Neural progenitor cell (in vitro differentiated cells): ENCODE results near the gene RNF25. TPM values are rescaled to one million over a fixed set of nuclear protein-coding genes. Genes with fewer than 3 reads are reported as not detected.

Experiments
- DNase-seq: peaks from one replicate; pipeline ENCODE4 v3.0.0-alpha.2; 2016; ENCODE audit warnings: low spot score
- H2AFZ ChIP-seq: fragments of 200-600 bp; sonication (generic); replicated peaks from 2 replicates; pipeline ENCODE4 v1.6.1; 2016; ENCODE audit warnings: antibody characterized with exemption
- H3F3A ChIP-seq: fragments of 200-600 bp; sonication (generic); 2 replicates; pipeline ENCODE4 v1.6.1; 2016; ENCODE audit warnings: antibody characterized with exemption, low read depth
- H3K27ac ChIP-seq: fragments of 200-600 bp; sonication (generic); 2 replicates; pipeline ENCODE4 v1.5.1; 2016; ENCODE audit warnings: mild to moderate bottlenecking
- H3K27me3 ChIP-seq: fragments of 200-600 bp; sonication (generic); 2 replicates; pipeline ENCODE4 v1.6.1; 2016; ENCODE audit warnings: mild to moderate bottlenecking, moderate library complexity
- H3K36me3 ChIP-seq: fragments of 200-600 bp; sonication (generic); 2 replicates; pipeline ENCODE4 v1.5.1; 2016
- H3K4me1 ChIP-seq: fragments of 200-600 bp; sonication (generic); 2 replicates; pipeline ENCODE4 v1.6.1; 2016; ENCODE audit warnings: mixed run types
- H3K4me2 ChIP-seq: fragments of 200-600 bp; sonication (generic); 2 replicates; pipeline ENCODE4 v1.6.1; 2016
- H3K4me3 ChIP-seq: fragments of 200-600 bp; sonication (generic); 2 replicates; pipeline ENCODE4 v1.5.1; 2016
- H3K79me2 ChIP-seq: fragments of 200-600 bp; sonication (generic); 2 replicates; pipeline ENCODE4 v1.6.1; 2016; ENCODE audit warnings: low read depth
- H3K9ac ChIP-seq: fragments of 200-600 bp; sonication (generic); 2 replicates; pipeline ENCODE4 v1.6.1; 2016
- H3K9me3 ChIP-seq: fragments of 200-600 bp; sonication (generic); 2 replicates; pipeline ENCODE4 v1.5.1; 2016; ENCODE audit warnings: low read depth
- H4K20me1 ChIP-seq: fragments of 200-600 bp; sonication (generic); 2 replicates; pipeline ENCODE4 v1.6.1; 2016; ENCODE audit warnings: low read depth
- H3K27ac Mint-ChIP-seq: 3 replicates; pipeline ENCODE4 v1.8.0; 2021; ENCODE audit warnings: mixed read lengths
- H3K27me3 Mint-ChIP-seq: 2 replicates; pipeline ENCODE4 v1.8.0; 2022; ENCODE audit warnings: low read depth, mild to moderate bottlenecking, inconsistent platforms, moderate library complexity, mixed read lengths; ENCODE audit not compliant: insufficient read depth
- H3K36me3 Mint-ChIP-seq: 3 replicates; pipeline ENCODE4 v1.8.0; 2021; ENCODE audit warnings: mixed read lengths
- H3K4me1 Mint-ChIP-seq: 3 replicates; pipeline ENCODE4 v1.8.0; 2021; ENCODE audit warnings: mixed read lengths
- H3K4me3 Mint-ChIP-seq: 3 replicates; pipeline ENCODE4 v1.8.0; 2021; ENCODE audit warnings: mild to moderate bottlenecking, moderate library complexity, mixed read lengths
- H3K9me3 Mint-ChIP-seq: 3 replicates; pipeline ENCODE4 v1.8.0; 2020; ENCODE audit warnings: mixed read lengths
- CTCF ChIP-seq: fragments of 200-600 bp; sonication (generic); IDR thresholded peaks from 2 replicates; pipeline ENCODE4 v1.5.1; 2017; ENCODE audit warnings: antibody characterized with exemption, mild to moderate bottlenecking
- EZH2 ChIP-seq: fragments of 200-600 bp; sonication (generic); IDR thresholded peaks from 2 replicates; pipeline ENCODE4 v1.6.1; 2017; ENCODE audit warnings: antibody characterized with exemption, mild to moderate bottlenecking, moderate library complexity
- EZH2phosphoT487 ChIP-seq: fragments of 200-600 bp; sonication (generic); IDR thresholded peaks from 2 replicates; pipeline ENCODE4 v1.6.1; 2017; ENCODE audit warnings: antibody characterized with exemption
- total RNA-seq: library from RNA; depleted of rRNA; stranded (reverse); fragments of >200 nt; gene quantifications from 2 replicates; pipeline ENCODE4 v1.2.3, GENCODE V29; 2015; ENCODE audit warnings: low replicate concordance

The RNF25 gene
- total RNA-seq, 1 donor from 2014 or later, result 9.6 TPM

DNA sequence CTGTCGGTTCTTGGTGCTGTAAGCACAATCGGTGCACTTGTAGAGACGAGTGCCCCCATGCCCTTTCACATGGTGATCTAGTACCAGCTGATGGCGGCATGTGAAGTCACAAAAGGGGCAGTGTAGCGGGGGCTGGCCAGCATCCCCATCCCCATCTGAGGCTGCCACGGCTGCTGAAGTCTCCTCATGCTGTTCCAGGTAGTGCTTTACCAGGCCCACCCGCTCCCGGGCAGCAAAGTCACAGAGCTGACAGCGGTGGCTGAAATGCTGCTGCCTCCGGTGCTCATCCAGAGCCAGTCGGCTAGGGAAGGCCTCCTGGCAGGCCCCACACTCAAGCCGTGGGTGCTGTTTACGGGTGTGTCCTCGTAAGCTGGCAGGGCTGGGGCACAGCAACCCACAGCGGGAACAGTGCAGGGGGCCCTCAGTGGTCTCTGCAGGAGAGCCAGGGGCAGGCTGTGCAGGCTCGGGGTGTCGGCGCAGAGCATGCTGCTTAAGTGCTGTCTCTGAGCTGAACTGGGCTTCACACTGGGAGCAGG lies 29.6 kb downstream of the RNF25 start:
- H3F3A ChIP-seq, result no peaks in the 10 kb centered on the region
- no peaks in the 10 kb centered on the region for H3K4me1 Mint-ChIP-seq
- no peak overlapping the region for H3K4me2 ChIP-seq
- no peak overlapping the region for H2AFZ ChIP-seq
- H3K4me1 ChIP-seq, result no peaks in the 10 kb centered on the region
- TF ChIP-seq CTCF (no peak), EZH2 (no peak), EZH2phosphoT487 (no peak)
- no peaks in the 10 kb centered on the region for H3K9me3 Mint-ChIP-seq
- H3K27ac Mint-ChIP-seq, result no peak overlapping the region
- DNase-seq, result no peak
- no peak overlapping the region for H3K4me3 ChIP-seq
- H3K36me3 ChIP-seq, result no peaks in the 10 kb centered on the region
- no peaks in the 10 kb centered on the region for H4K20me1 ChIP-seq
- no peak overlapping the region for H3K9ac ChIP-seq
- no peaks in the 10 kb centered on the region for H3K27me3 ChIP-seq
- no peaks in the 10 kb centered on the region for H3K9me3 ChIP-seq
- H3K79me2 ChIP-seq, result no peaks in the 10 kb centered on the region
- H3K36me3 Mint-ChIP-seq, result peaks cover 23% of the 10 kb centered on the region
- H3K4me3 Mint-ChIP-seq, result no peak overlapping the region
- H3K27ac ChIP-seq, result no peak overlapping the region
- peaks cover 2% of the 10 kb centered on the region for H3K27me3 Mint-ChIP-seq

DNA sequence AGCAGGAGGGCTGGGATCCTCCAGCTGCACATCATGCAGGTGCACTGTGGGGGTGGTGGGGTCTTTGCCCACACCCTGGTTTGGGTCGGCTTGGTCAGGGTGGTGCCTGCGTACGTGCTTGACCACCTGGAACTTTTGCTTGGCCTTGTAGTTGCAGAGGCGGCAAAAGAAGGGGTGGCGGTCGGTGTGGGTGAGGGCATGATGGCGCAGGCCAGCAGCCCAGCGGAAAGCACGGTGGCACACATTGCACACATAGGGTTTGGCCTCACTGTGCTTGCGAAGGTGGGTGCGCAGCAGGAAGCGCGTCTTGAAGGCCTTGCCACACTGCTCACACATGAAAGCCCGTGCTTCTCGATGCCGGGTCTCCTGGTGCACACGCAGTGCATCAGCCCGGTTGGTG lies 33.4 kb downstream of the RNF25 start:
- H3K27ac Mint-ChIP-seq, result no peak overlapping the region
- no peaks in the 10 kb centered on the region for H3K36me3 ChIP-seq
- H3K4me3 Mint-ChIP-seq, result no peak overlapping the region
- no peak overlapping the region for H3K4me3 ChIP-seq
- H3K4me1 Mint-ChIP-seq, result no peaks in the 10 kb centered on the region
- TF ChIP-seq EZH2 (no peak), CTCF (no peak), EZH2phosphoT487 (no peak)
- no peak overlapping the region for H3K9ac ChIP-seq
- no peaks in the 10 kb centered on the region for H3K4me1 ChIP-seq
- H4K20me1 ChIP-seq, result no peaks in the 10 kb centered on the region
- H3K36me3 Mint-ChIP-seq, result peaks cover 18% of the 10 kb centered on the region
- no peak for DNase-seq
- no peak overlapping the region for H3K27ac ChIP-seq
- H3K79me2 ChIP-seq, result no peaks in the 10 kb centered on the region
- H3K27me3 Mint-ChIP-seq, result peaks cover 2% of the 10 kb centered on the region
- no peaks in the 10 kb centered on the region for H3F3A ChIP-seq
- no peak overlapping the region for H3K4me2 ChIP-seq
- H3K9me3 Mint-ChIP-seq, result no peaks in the 10 kb centered on the region
- H3K9me3 ChIP-seq, result no peaks in the 10 kb centered on the region
- no peak overlapping the region for H2AFZ ChIP-seq
- H3K27me3 ChIP-seq, result no peaks in the 10 kb centered on the region

GRCh38 chr2:218635719-218636118 lies 36.1 kb downstream of the RNF25 start:
- Mint-ChIP-seq H3K9me3 (no peaks in the 10 kb centered on the region), H3K4me1 (no peaks in the 10 kb centered on the region), H3K27ac (no peak overlapping the region), H3K36me3 (peaks cover 15% of the 10 kb centered on the region), H3K4me3 (no peak overlapping the region), H3K27me3 (no peaks in the 10 kb centered on the region)
- Histone ChIP-seq H3K4me2 (no peak overlapping the region), H3F3A (no peaks in the 10 kb centered on the region), H3K79me2 (no peaks in the 10 kb centered on the region), H3K27me3 (no peaks in the 10 kb centered on the region), H3K36me3 (no peaks in the 10 kb centered on the region), H3K4me3 (no peak overlapping the region), H2AFZ (no peak overlapping the region), H3K9ac (no peak overlapping the region), H3K9me3 (no peaks in the 10 kb centered on the region), H3K27ac (no peak overlapping the region), H3K4me1 (no peaks in the 10 kb centered on the region), H4K20me1 (no peaks in the 10 kb centered on the region)
- no peak for TF ChIP-seq EZH2phosphoT487
- no peak for TF ChIP-seq EZH2
- no peak for TF ChIP-seq CTCF
- no peak for DNase-seq
